ENCODE results near the gene TXLNB.

GRCh38 chr6:139248911-139249310 is 42.9 kb downstream of the TXLNB start:
- TF ChIP-seq CTCF (conservative IDR thresholded peaks at IDR 0.05; ENCODE audit: low read depth, low read length): no peak
- no peak for TF ChIP-seq EZH2 (IDR thresholded peaks at IDR 0.05; ENCODE audit: borderline replicate concordance, low read depth, low read length, poor library complexity, severe bottlenecking)

Data from A673 (cell line).